ENCODE measurements around the gene MAP4. TPM values are rescaled to one million over a fixed set of nuclear protein-coding genes. Genes with fewer than 3 reads are reported as not detected.

Gene MAP4
- total RNA-seq, 1 donor from 2014 or later, result 67.1 TPM

GRCh38 chr3:47865192-47865591 lies 151.0 kb downstream of the MAP4 start:
- DNase-seq (ENCODE audit: low read depth, low spot score), result no peak

GRCh38 chr3:47863391-47864128 lies 152.7 kb downstream of the MAP4 start:
- DNase-seq (ENCODE audit: low read depth, low spot score), result no peak

GRCh38 chr3:47859956-47860605 lies 156.1 kb downstream of the MAP4 start:
- no peak for DNase-seq (ENCODE audit: low read depth, low spot score)

GRCh38 chr3:47857151-47857550 lies 159.1 kb downstream of the MAP4 start:
- DNase-seq (ENCODE audit: low read depth, low spot score), result no peak

- DNase-seq (ENCODE audit: low read depth, low spot score), result no peak
These were observed 159.5 kb downstream of the MAP4 start for GRCh38 chr3:47856669-47857068.

GRCh38 chr3:47855461-47856383 lies 160.5 kb downstream of the MAP4 start:
- no peak for DNase-seq (ENCODE audit: low read depth, low spot score)

GRCh38 chr3:47854720-47855455 lies 161.3 kb downstream of the MAP4 start:
- DNase-seq (ENCODE audit: low read depth, low spot score), result no peak

GRCh38 chr3:47854267-47854666 lies 161.9 kb downstream of the MAP4 start:
- no peak for DNase-seq (ENCODE audit: low read depth, low spot score)

GRCh38 chr3:47852604-47853602 lies 163.3 kb downstream of the MAP4 start:
- DNase-seq (ENCODE audit: low read depth, low spot score), result no peak

- no peak for DNase-seq (ENCODE audit: low read depth, low spot score)
These were observed 164.2 kb downstream of the MAP4 start for GRCh38 chr3:47851888-47852603.

- DNase-seq (ENCODE audit: low read depth, low spot score), result no peak
These were observed 165.4 kb downstream of the MAP4 start for GRCh38 chr3:47850564-47851410.

- no peak for DNase-seq (ENCODE audit: low read depth, low spot score)
These were observed 166.3 kb downstream of the MAP4 start for GRCh38 chr3:47849699-47850563.

GRCh38 chr3:47849186-47849698 lies 167.0 kb downstream of the MAP4 start:
- no peak for DNase-seq (ENCODE audit: low read depth, low spot score)

- DNase-seq (ENCODE audit: low read depth, low spot score), result no peak
These were observed 167.6 kb downstream of the MAP4 start for GRCh38 chr3:47848599-47849117.

- no peak for DNase-seq (ENCODE audit: low read depth, low spot score)
These were observed 168.3 kb downstream of the MAP4 start for GRCh38 chr3:47847801-47848518.

GRCh38 chr3:47847260-47847659 lies 169.0 kb downstream of the MAP4 start:
- DNase-seq (ENCODE audit: low read depth, low spot score), result no peak

Measured in pulmonary artery endothelial cell (primary cell).